GM19372 (cell line): ENCODE results near the gene PIP5K1B.
"Not testable (repeated sequence)": the region's sequence is repeated elsewhere in the genome, so short reads cannot be mapped to it uniquely, and the experiment has no call there.

ENCODE experiments used
- ATAC-seq: cut with Tn5 transposase; IDR thresholded peaks from one replicate; pipeline ENCODE4 v1.9.1; 2021; ENCODE audit warnings: mild to moderate bottlenecking, low read depth, moderate library complexity; ENCODE audit not compliant: unreplicated experiment

PIP5K1B gene

DNA sequence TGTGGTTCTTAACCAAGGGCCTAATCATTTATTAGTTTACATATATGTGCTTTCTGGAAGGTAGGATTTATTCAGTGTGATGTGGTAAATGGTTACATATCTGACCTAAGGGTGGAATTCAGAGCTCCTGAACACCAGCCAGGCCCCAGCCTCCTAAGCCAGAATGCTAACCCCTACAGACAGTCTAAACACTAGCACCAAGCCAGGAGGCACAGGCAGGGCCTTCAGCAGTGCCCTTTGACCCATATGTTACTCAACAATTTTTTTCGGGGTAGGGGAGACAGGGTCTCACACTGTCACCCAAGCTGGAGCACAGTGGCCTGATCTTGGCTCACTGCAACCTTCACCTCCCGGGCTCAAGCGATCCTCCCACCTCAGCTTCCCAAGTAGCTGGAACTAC lies 268.6 kb downstream of the PIP5K1B start:
- ATAC-seq = no peak

DNA sequence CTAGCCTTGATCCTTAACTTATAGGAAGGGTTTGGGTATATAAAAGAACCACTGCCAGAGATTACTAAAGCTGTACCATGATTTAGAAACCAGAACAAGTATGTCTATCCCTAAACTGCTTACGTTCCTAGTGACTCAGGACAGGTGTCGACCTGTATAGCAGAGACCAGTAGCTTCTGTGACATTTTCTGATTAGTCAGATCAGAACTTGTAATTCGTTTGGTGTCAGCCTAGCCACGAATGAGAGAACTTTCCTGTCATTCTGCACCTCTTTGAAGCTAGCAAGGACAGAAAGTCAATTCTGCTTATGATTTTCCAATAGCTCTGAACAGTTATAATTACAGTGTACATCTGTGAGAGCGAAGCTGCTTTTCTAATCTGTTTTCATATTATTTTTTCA lies 269.4 kb downstream of the PIP5K1B start:
- ATAC-seq = peak; percentile 80

DNA sequence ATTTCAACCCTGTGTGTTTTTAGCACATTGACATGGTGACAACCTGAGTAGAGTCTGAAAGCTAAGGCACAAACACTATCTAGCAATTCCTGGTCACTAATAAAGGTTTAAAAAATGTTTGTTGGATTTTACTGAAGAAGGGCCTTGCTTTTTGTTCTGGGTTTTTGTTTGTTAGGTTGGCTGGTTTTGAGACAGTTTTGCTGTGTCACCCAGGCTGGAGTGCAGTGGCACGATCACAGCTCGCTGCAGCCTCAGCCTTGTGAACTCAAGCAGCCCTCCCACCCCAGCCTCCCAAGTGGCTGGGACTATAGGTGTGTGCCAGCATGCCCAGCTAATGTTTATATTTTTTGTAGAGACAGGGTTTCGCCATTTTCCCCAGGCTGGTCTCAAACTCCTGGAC lies 269.9 kb downstream of the PIP5K1B start:
- ATAC-seq = no peak

DNA sequence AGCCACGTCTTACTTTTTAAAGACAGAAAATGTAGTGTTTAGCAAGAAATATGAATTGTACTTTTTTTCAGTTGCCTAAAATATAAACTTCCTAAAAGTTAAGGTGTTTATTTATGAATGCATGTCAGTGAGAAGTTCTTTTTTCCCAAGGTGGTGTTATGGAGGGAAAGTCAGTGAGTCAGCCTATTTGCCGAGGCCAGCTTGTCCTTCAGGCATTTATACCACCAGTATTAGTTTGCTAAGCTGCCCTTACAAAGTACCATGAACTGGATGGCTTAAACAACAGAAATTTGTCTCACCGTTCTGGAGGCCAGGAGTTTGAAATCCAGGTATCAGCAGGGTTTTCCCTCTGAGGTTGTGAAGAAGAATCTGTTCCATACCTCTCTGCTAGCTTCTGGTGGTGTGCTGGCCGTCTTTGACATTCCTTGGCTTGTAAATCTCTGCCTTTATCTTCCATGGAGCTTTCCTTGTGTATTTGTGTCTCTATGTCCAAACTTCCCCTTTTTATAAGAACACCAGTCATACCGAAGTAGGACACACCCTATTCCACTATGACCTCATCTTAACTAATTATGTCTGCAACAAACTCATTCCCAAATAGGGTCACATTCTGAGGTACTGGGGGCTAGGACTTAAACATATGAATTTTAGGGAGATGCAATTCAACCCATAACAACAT lies 270.5 kb downstream of the PIP5K1B start:
- no peak for ATAC-seq

DNA sequence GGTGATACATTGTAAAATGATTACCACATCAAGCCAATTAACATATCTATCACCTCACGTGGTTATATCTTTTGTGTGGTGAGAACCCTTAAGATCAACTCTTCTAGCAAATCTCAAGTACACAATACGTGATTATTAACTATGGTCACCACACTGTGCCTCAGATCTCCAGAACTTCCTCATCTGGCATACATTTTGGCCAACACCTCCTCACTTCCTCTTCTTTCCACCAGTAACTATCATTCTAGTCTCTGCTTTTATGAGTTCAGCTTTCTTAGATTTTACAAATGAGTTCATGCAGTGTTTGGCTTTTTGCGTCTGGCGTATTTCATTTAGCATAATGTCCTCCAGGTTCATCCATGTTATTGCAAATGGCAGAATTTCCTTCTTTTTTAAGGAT lies 273.0 kb downstream of the PIP5K1B start:
- no peak for ATAC-seq

DNA sequence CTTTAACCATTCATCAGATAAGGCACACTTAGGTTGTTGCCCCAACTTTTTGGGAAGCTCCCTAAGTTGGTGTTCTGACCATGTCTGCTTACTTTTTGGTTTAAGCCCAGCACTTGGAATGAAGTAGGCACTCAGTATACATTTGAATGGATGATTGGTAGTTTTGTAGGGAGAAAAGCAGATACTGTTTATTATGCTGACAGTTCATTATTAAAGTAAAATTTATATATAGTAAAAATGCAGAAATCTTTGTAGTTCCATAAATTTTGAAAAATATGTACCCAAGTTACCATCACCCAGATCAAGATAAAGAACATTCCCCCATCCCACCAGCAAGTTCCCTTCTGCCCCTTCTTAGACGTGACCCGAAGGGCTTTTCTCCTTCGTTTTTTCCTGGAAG lies 273.5 kb downstream of the PIP5K1B start:
- ATAC-seq = no peak

DNA sequence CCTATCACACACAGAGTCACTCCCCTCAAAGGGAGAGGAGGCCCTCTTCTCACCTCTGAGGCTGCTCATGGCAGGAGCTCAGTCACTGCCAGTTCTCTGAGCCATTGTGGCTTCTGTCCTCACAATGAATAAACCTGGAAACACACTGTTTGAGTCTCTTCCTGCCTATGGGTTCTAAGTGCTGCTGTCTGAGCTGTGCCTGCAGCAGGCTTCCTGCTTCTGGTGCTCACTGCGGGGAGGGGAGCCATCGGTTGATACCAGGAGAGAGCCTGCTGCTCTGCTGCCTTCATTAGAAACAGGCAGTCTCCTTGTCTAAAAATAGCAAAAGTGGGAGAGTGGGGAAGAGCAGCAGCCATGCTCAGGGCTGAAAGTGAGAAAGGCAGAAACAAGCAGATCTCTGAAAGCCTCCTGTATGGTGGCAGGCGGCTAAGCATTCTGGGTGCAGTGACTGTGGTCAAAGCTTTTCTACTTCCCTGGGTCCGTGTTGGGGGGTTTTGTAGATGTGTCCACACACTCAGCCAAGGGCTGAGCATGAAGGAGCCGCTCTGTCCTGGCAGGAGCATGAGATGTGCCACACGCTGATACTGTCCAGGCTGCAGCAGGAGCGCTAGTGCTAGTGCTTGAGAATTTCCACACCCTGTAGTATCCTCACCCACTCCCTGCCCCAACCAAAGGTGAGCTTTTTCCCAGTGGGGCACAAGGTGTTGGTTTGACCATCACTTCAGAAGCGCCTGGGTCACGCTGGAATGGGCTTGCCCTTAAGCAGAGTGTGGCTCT lies 274.7 kb downstream of the PIP5K1B start:
- no peak for ATAC-seq

DNA sequence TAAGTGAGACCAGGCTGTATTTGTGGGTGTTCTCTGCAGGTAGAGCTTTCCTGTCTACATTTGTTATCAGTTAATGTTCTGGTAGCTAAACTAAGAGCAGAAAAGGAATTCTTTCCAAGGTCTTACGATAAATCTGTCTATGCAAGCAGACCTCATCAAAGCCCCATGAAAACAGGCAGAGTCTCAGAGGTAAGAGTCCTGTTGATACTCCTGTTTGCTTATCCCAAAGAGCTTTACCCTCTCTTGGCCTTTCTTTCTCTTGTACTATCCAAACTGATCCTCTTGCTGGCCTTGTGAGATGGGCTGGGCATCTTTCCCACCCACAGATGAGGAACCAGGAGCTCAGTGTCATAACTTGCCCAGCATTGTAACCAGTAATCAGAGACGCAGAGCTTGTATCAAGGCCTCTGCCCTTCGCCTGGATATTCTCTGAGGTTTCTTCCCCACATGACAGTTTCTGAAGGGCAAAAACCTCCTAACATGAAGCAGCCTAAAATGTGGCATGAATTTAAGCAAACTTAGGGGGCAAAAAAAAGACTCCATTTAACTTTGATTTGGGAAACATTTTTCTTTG lies 275.4 kb downstream of the PIP5K1B start:
- ATAC-seq = no peak

DNA sequence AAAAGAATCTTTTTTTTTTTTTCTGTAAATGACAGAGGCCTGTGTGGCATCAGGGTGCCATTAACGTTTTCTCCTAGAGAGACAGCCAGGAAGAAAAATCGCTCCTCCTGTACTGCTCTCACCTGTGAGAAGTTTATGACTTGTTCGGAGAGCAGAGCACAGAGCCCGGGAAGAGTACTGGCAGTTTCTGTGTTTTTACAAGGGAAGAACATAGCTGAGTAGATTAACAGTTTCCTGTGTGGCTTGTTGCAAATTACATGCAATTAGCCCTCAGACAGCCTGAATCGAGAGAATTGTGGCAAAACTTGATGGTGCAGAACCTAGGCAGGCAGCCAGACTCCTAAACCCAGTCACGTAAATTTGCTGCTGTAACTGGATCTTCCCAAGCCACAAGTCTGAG lies 276.7 kb downstream of the PIP5K1B start:
- peak; percentile 39 for ATAC-seq

DNA sequence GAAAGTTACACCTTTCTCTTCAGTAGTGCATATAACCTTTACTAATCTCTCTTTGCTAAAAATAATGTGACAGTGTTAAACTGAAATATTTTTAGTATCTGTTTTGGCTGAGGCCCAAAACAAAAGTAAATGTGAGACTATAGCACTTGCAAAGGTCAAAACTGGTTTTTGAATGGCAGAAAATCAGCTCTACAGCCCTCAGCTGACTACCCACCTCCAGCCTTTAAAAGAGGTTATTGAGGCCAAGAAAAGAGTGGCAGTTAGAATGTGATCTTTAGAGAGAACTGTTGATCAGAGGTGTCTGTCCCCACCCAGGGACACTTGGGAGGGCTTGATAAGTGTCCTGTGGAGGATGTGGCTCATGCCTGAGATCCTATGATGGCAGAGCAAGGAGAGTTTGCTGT lies 278.0 kb downstream of the PIP5K1B start:
- ATAC-seq = peak; percentile 43

DNA sequence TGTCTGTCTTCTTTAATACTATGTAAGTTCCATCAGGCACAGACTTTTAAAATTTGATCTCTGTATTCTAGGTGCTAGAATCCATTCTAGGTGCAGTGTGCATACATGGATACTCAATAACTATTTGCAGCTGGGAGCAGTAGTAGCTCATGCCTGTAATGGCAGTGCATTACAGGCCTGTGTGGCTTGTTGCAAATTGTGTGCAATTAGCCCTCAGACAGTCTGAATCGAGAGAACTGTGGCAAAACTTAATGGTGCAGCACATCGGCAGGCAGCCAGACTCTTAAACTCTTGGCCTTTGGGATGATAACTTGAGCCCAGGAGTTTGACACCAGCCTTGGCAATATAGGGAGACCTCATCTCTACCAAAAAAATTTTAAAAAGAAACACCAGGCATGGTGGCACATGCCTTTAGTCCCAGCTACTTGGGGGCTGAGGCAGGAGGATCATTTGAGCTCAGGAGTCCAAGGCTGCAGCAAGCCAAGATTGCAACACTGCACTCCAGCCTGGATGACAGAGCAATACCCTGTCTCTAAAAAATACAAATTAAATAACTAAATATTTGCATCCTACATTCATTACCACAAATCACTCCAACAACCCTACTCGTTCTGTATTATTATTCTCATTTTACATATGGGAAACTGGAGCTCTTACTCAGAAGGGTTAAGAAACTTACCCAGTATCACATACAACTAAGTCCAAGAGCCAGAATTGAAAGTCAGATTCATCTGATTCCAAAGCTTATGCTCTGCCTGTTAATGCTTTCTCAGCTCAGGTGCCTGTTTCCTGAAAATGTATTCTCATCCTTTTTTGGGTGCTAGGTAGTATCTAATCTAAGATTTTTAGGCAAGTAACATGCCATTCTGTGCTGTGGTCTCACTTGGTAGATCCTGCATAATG lies 278.7 kb downstream of the PIP5K1B start:
- no peak for ATAC-seq

DNA sequence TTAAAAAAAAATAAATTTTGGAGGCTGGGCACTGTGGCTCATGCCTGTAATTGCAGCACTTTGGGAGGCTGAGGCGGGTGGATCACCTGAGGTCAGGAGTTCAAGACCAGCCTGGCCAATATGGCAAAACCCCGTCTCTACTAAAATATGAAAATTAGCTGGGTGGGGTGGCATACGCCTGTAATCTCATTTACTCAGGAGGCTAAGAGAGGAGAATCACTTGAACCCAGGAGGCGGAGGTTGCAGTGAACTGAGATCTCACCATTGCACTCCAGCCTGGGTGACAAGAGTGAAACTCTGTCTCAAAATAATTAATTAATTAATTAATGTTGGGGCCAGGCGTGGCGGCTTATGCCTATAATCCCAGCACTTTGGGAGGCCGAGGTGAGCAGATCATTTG lies 281.9 kb downstream of the PIP5K1B start:
- not testable (repeated sequence) for ATAC-seq

DNA sequence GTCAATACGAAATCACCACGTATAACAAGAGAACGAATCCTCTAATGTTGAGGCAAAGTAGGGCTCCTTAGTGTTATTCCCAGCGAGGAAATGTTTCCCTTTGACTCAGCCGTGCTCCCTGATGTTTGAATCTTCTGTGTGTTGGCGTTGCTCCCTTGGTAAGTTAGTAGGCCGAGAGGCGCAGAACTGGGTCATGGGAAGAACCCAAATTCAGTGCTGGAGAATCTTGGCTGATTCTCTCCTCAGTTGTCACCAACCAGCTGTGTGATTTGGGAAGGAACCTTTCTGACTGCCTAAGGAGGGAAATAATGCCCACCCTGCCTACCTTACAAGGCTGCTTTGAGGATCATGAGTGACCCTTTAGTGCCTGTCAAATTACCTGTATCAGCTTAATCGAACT lies 286.4 kb downstream of the PIP5K1B start:
- no peak for ATAC-seq

DNA sequence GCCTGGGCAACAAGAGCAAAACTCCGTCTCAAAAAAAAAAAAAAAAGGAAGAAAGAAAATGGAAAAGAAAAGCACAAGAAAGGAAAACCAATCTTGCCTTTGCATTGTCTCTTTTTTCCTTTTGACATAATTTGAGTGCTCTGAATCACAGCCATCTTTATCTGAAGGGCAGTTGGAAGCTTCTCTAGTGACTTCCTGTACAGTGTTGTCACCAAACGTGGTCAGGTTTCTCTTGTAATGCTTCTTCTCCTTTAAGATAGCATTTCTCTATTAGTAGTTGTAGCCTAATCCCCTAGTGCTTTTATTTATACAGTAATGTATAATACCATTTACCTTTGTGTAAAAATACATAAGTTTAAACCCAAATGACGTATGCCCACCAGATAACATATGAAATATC lies 290.7 kb downstream of the PIP5K1B start:
- ATAC-seq = no peak

DNA sequence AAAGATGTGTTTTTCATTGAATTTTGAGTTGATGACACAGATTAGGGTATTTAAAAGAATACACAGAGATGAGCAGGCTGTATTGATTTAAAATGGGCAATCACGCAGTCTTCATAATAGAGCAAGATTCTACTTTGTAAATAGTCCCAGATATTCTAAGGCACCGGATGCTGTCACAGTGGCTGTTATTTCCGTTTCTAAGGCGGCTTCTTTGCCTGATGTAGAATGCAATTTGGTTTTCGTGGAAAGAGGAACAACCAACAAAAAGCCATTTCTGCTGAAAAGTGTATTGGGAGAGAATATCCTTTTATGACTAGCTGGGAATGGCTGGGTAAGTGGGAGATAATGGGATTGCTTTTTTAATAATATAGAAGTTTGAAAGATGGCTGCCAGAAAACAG lies 291.4 kb downstream of the PIP5K1B start:
- ATAC-seq = no peak

DNA sequence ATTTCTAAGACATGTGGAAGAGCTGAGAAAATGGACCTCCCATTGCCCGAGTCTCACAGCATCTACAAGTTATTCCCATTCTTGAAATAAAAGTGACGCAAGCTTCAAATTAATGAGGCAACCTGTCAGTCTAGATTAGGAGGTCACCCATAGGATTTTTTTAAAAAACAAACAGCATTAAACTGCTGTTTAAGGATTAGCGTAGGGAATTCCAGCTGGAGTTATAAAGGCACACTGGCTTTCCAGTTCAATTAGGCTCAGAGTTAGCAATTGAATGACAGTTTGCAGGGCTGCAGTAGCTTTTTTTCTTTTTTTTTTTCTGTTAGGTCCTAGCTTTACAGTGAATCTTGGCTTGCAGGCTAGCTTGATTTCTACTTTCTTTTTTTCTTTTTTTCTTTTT lies 292.6 kb downstream of the PIP5K1B start:
- ATAC-seq = no peak

DNA sequence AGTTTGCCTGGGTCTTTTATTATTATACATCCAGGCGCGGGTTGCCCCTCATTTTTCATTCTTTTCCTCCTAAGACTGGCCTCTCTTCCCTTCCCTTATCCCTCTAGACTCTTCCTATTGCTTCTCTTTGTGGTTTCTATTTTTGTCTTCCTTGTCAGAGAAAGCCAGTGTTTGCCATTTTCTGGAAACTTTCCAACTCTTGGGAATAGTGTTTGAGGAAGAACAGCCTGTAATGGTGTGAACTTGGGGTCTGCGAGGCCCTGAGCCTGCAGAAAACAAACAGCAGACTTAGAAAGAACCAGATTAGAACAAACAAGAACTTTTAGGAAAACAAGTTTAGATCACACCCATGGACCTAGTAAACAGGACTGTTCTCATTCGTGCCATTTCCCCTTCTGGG lies 293.3 kb downstream of the PIP5K1B start:
- ATAC-seq = no peak

DNA sequence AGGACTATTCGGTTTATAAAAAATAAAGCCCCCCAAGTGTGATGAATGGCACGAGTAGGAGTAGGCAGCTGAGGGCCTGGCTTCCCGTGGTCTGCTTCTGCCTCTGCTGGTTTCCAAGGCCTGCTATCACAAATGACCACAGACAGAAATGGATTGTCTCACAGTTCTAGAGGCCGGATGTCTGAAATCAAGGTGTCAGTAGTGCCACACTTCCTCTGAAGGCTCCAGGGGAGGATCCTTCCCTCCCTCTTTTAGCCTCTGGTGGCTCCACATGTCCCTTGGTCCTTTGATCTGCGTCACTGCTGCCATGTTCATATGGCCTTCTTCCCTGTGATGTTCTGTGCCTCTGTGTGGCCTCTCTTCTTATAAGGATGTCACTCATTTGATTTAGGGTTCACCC lies 293.8 kb downstream of the PIP5K1B start:
- ATAC-seq = no peak

DNA sequence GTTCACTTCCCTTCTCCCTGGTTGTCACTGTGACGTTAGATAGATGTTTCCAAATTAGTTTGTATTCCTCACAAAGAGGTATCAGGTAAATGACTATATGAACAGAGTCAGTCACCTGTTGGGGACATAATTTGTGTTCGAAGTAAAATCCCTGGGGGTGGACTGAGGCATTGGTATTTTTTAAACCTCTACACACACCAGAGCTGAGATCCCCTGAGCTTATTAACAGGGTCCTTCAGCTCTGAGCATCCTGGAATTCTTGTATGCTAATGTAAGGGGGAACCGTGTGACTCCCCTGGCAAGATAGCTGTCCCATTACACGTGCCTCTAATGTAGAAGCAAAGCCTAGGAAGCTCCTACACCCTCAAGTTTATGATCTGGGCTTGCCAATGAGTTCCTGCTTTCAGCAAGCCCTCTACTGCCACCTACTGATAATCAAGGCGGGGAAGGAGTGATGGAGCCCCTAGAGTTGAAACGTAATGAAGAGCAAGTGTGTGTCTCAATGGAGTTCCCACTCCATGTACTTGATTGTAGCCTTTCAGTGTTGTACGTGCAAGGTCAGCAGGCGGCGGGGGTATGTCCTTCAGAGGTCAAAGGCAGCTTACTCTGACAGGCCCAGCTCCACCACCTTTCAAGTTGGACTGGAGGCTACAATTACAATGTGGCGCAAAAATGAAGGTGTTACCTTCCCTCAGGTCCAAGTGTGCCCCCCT lies 294.5 kb downstream of the PIP5K1B start:
- peak; percentile 76 for ATAC-seq

DNA sequence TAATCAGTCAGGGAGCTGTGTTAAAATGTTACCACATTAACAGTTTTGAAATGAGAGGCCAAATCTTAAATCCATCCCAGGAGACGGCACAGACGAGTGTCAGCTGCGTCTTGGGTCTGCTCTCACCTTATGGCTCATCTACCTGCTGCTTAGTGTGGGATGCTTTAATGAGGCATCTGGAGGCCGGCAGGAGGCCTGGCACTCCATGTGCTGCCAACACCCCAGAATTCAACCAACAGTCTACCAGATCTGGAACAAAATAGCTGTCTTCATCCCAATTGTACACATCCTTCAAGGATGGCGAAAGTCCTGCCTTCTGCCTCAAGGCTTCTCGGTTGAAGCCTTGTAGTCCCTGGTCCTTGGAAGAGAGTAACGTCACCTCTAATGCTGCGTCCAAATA lies 296.9 kb downstream of the PIP5K1B start:
- no peak for ATAC-seq
